ENCODE measurements around the gene PTGIR.

Gene PTGIR

DNA sequence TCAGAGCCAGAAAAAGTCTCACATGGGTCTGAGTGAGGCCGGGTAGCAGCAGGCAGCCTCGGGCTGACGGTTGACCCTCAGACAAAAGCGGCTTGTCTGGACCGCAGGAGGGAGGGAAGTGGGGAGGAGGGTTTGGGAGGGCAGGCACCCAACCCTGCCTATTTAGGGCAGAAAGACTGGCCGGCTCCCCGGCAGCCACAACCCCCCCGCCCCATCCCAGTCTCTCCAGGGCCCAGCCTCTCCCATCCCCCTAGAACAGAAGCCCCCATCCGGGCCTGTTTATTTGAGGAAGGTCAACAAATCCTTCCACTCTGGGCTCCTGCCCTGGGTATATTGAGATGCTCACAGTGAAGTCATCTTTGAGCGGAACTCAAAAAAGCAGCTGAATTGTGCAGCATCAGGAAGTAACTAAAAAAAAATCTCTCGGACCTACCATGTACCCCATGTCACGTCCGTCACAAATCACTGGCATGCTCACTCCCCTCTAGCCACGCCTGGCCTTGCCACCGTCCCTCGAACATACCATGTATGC, 29.8 kb upstream of the PTGIR start:
- no peak overlapping the region for H3K27ac ChIP-seq (ENCODE audit: low read depth, low read length)
- no peak overlapping the region for H3K23ac ChIP-seq (ENCODE audit: low read length)
- H3K9ac ChIP-seq (ENCODE audit: low read length): no peak overlapping the region
- H4K5ac ChIP-seq (ENCODE audit: low read length): no peak overlapping the region
- no peaks in the 10 kb centered on the region for H3K79me1 ChIP-seq (ENCODE audit: low read length)
- no CpG with 5 or more reads among the region's 16 CpGs for whole genome bisulfite sequencing (ENCODE audit: extremely low coverage, insufficient coverage, low lambda C conversion rate)
- no peaks in the 10 kb centered on the region for H3K4me1 ChIP-seq (ENCODE audit: control insufficient read depth, low read depth, low read length)
- peak; percentile 44 for DNase-seq
- H2BK15ac ChIP-seq (replicated peaks; ENCODE audit: low read depth): no peak overlapping the region
- H3K4ac ChIP-seq (ENCODE audit: low read depth, low read length): peak overlapping the region; percentile 22
- H3K56ac ChIP-seq (ENCODE audit: low read length): peak overlapping the region; percentile 65
- H3K18ac ChIP-seq (ENCODE audit: low read length): no peak overlapping the region
- H3K36me3 ChIP-seq (ENCODE audit: control insufficient read depth, insufficient read depth, low read length): no peaks in the 10 kb centered on the region
- no peak overlapping the region for H2BK120ac ChIP-seq (ENCODE audit: low read depth, low read length)
- no peak overlapping the region for H3K4me2 ChIP-seq (ENCODE audit: low read length)
- H2AK5ac ChIP-seq (ENCODE audit: low read length): no peak overlapping the region
- no peak overlapping the region for H4K8ac ChIP-seq (ENCODE audit: low read depth, low read length)
- peaks cover 7% of the 10 kb centered on the region for H3K27me3 ChIP-seq (ENCODE audit: insufficient read depth, low read length, poor library complexity)
- no peak overlapping the region for H2BK5ac ChIP-seq (ENCODE audit: low read length)
- no peak overlapping the region for H3K4me3 ChIP-seq (ENCODE audit: low read length)
- no peaks in the 10 kb centered on the region for H3K79me2 ChIP-seq (ENCODE audit: control insufficient read depth, insufficient read depth, low read length)

DNA sequence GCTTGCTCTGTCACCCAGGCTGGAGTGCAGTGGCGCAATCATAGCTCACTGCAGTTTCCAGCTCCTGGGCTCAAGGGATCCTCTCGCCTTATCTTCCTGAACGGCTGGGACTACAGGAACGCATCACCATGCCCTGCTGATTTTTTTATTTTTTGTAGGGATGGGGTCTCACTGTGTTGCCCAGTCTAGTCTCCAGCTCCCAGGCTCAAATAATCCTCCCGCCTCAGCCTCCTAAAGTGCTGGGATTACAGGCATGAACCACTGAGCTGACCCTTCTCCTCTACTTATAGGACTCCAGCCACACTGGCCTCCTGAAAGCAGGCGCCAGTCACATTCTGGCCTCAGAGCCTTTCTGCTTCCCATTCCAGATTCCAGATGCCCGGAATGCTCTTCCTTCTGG, 25.6 kb upstream of the PTGIR start:
- Histone ChIP-seq H3K4me1 (ENCODE audit: control insufficient read depth, low read depth, low read length) (no peaks in the 10 kb centered on the region), H2AK5ac (ENCODE audit: low read length) (no peak overlapping the region), H3K36me3 (ENCODE audit: control insufficient read depth, insufficient read depth, low read length) (no peaks in the 10 kb centered on the region), H3K18ac (ENCODE audit: low read length) (no peak overlapping the region), H3K27me3 (ENCODE audit: insufficient read depth, low read length, poor library complexity) (peaks cover 36% of the 10 kb centered on the region), H4K8ac (ENCODE audit: low read depth, low read length) (no peak overlapping the region), H3K27ac (ENCODE audit: low read depth, low read length) (no peak overlapping the region), H2BK5ac (ENCODE audit: low read length) (no peak overlapping the region), H3K79me2 (ENCODE audit: control insufficient read depth, insufficient read depth, low read length) (no peaks in the 10 kb centered on the region), H3K56ac (ENCODE audit: low read length) (no peak overlapping the region), H4K5ac (ENCODE audit: low read length) (no peak overlapping the region), H2BK15ac (replicated peaks; ENCODE audit: low read depth) (no peak overlapping the region), H3K79me1 (ENCODE audit: low read length) (no peaks in the 10 kb centered on the region), H3K4me3 (ENCODE audit: low read length) (no peak overlapping the region), H3K4ac (ENCODE audit: low read depth, low read length) (no peak overlapping the region), H3K23ac (ENCODE audit: low read length) (no peak overlapping the region), H2BK120ac (ENCODE audit: low read depth, low read length) (no peak overlapping the region), H3K9ac (ENCODE audit: low read length) (no peak overlapping the region), H3K4me2 (ENCODE audit: low read length) (no peak overlapping the region)
- DNase-seq: no peak
- WGBS (ENCODE audit: extremely low coverage, insufficient coverage, low lambda C conversion rate): no CpG with 5 or more reads among the region's 7 CpGs

DNA sequence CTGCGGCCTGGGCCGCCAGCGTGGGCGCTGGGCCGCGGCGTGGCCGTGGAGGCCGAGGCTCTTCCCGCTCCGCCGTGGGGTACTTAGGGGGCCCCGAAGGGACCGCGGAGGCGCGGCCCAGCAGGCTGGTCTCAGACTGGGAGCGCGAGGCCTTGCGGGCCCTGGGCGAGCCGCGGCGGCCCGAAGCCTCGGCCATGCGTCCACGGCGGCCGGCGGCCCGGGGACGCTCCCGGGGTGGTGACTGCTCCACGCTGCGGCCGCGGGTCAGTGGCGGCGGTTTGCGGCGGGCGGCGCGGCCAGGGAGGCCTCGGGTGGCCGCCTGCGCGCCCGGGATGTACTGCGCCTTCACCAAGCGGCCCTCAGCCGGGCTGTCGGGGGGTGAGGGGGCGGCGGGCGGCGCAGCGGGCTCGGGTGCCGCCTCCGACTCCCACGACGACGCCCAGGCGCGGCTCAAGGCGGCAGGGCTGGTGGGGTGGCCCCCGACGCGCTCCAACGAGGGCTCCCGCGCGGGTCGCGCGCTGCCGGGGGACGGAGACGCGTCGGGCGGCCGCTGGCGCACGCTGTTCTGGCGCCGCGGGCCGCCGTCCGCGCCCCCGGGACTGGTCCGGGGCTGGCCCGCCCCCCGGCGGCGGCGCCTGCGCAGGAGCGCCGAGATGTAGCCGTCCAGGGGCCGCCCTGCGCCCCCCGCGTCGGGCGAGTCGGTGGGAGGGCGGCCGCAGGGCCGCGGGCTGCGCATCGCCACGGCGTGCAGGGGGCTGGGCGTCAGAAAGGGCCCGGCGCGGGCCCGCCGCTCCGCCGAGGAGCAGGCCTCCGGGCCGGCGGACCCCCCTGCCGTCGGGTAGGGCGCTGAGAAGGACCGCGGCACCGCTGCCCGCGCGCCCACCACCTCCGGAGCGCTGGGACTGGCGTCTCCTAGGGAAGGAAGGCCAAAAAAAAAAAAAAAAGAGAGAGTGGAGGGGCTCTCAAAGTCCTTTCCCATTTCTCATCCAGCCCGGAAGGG, 24.4 kb upstream of the PTGIR start:
- H3K4me2 ChIP-seq (ENCODE audit: low read length): no peak overlapping the region
- H4K8ac ChIP-seq (ENCODE audit: low read depth, low read length): no peak overlapping the region
- no peaks in the 10 kb centered on the region for H3K4me1 ChIP-seq (ENCODE audit: control insufficient read depth, low read depth, low read length)
- no peak overlapping the region for H4K5ac ChIP-seq (ENCODE audit: low read length)
- no peak overlapping the region for H3K9ac ChIP-seq (ENCODE audit: low read length)
- no peak overlapping the region for H3K56ac ChIP-seq (ENCODE audit: low read length)
- no CpG with 5 or more reads among the region's 144 CpGs for WGBS (ENCODE audit: extremely low coverage, insufficient coverage, low lambda C conversion rate)
- no peak overlapping the region for H3K4ac ChIP-seq (ENCODE audit: low read depth, low read length)
- H3K27me3 ChIP-seq (ENCODE audit: insufficient read depth, low read length, poor library complexity): peaks cover 36% of the 10 kb centered on the region
- no peak overlapping the region for H3K18ac ChIP-seq (ENCODE audit: low read length)
- H2BK5ac ChIP-seq (ENCODE audit: low read length): no peak overlapping the region
- H3K79me1 ChIP-seq (ENCODE audit: low read length): no peaks in the 10 kb centered on the region
- H2AK5ac ChIP-seq (ENCODE audit: low read length): no peak overlapping the region
- no peaks in the 10 kb centered on the region for H3K36me3 ChIP-seq (ENCODE audit: control insufficient read depth, insufficient read depth, low read length)
- DNase-seq: no peak
- no peak overlapping the region for H3K4me3 ChIP-seq (ENCODE audit: low read length)
- no peak overlapping the region for H2BK15ac ChIP-seq (replicated peaks; ENCODE audit: low read depth)
- H3K79me2 ChIP-seq (ENCODE audit: control insufficient read depth, insufficient read depth, low read length): no peaks in the 10 kb centered on the region
- H2BK120ac ChIP-seq (ENCODE audit: low read depth, low read length): no peak overlapping the region
- H3K27ac ChIP-seq (ENCODE audit: low read depth, low read length): no peak overlapping the region
- H3K23ac ChIP-seq (ENCODE audit: low read length): no peak overlapping the region

DNA sequence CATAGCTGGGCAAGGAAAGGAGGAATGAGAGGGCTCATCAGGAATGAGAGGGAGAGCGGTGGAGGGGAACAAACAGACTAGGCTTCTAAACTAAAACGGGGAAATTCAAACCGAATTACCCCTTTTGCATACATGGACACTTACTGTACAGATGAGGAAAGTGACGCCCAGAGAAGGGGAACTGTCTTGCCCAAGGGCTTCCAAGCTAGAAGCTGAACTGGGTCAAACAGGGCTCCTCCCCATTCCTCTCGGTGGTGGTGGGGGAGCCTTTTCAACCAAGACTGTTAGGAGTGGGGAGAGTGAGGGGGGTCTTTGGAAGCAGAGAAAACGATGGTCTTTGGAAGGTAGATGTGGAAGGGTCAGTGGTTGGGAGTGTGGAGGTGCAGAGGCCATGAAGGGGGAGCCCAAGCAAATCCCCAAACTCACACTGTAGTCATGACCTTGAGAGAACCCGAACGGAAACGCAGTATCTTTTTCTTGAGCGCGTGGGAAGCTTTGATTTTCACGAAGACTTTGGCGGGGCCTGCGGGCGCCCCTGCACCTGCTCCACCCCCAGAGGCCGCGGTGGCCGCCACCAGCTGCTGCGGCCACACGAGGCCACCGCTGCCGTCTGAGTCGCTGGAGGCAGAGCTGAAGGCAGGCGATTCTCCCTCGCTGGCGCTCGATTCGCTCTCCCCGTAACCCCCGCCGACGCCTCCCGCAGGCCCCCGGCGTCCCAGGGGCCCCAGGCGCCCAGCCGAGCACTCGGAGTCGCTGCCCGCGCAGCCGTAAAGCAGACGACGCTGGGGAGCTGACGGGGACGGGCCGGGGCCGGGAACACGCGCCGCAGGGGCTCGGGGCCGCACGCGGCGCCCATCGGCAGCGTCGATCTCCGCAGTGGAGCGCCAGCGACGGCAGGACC, 23.4 kb upstream of the PTGIR start:
- H3K56ac ChIP-seq (ENCODE audit: low read length): no peak overlapping the region
- no peak overlapping the region for H3K18ac ChIP-seq (ENCODE audit: low read length)
- no peak overlapping the region for H2BK5ac ChIP-seq (ENCODE audit: low read length)
- H3K4me2 ChIP-seq (ENCODE audit: low read length): no peak overlapping the region
- H3K79me1 ChIP-seq (ENCODE audit: low read length): no peaks in the 10 kb centered on the region
- H3K23ac ChIP-seq (ENCODE audit: low read length): no peak overlapping the region
- no peak for DNase-seq
- no peaks in the 10 kb centered on the region for H3K36me3 ChIP-seq (ENCODE audit: control insufficient read depth, insufficient read depth, low read length)
- no peak overlapping the region for H3K4ac ChIP-seq (ENCODE audit: low read depth, low read length)
- H3K79me2 ChIP-seq (ENCODE audit: control insufficient read depth, insufficient read depth, low read length): no peaks in the 10 kb centered on the region
- WGBS (ENCODE audit: extremely low coverage, insufficient coverage, low lambda C conversion rate): no CpG with 5 or more reads among the region's 63 CpGs
- H2BK15ac ChIP-seq (replicated peaks; ENCODE audit: low read depth): no peak overlapping the region
- peaks cover 36% of the 10 kb centered on the region for H3K27me3 ChIP-seq (ENCODE audit: insufficient read depth, low read length, poor library complexity)
- no peak overlapping the region for H2BK120ac ChIP-seq (ENCODE audit: low read depth, low read length)
- no peak overlapping the region for H3K27ac ChIP-seq (ENCODE audit: low read depth, low read length)
- no peak overlapping the region for H3K9ac ChIP-seq (ENCODE audit: low read length)
- H4K8ac ChIP-seq (ENCODE audit: low read depth, low read length): no peak overlapping the region
- H4K5ac ChIP-seq (ENCODE audit: low read length): no peak overlapping the region
- no peak overlapping the region for H3K4me3 ChIP-seq (ENCODE audit: low read length)
- no peak overlapping the region for H2AK5ac ChIP-seq (ENCODE audit: low read length)
- no peaks in the 10 kb centered on the region for H3K4me1 ChIP-seq (ENCODE audit: control insufficient read depth, low read depth, low read length)

DNA sequence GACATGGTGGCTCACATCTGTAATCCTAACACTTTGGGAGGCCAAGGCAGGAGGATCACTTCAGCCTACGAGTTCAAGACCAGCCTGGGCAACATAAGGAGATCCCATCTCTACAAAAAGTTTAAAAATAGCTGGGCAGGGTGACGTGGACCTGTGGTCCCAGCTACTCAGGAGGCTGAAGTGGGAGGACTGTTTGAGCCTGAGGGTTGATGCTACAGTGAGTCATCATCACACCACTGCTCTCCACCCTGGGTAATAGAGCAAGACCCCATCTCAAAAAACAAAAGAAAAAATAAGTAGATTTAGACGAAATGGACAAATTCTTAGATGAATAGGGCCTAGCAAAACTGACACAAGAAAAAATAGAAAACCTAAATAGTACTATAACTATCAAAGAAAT, 21.5 kb upstream of the PTGIR start:
- Histone ChIP-seq H3K56ac (ENCODE audit: low read length) (no peak overlapping the region), H3K18ac (ENCODE audit: low read length) (no peak overlapping the region), H2BK5ac (ENCODE audit: low read length) (no peak overlapping the region), H3K27me3 (ENCODE audit: insufficient read depth, low read length, poor library complexity) (peaks cover 36% of the 10 kb centered on the region), H3K23ac (ENCODE audit: low read length) (no peak overlapping the region), H4K5ac (ENCODE audit: low read length) (no peak overlapping the region), H3K36me3 (ENCODE audit: control insufficient read depth, insufficient read depth, low read length) (no peaks in the 10 kb centered on the region), H2BK15ac (replicated peaks; ENCODE audit: low read depth) (no peak overlapping the region), H2BK120ac (ENCODE audit: low read depth, low read length) (no peak overlapping the region), H3K4me2 (ENCODE audit: low read length) (no peak overlapping the region), H3K27ac (ENCODE audit: low read depth, low read length) (no peak overlapping the region), H4K8ac (ENCODE audit: low read depth, low read length) (no peak overlapping the region), H2AK5ac (ENCODE audit: low read length) (no peak overlapping the region), H3K4me3 (ENCODE audit: low read length) (no peak overlapping the region), H3K9ac (ENCODE audit: low read length) (no peak overlapping the region), H3K4me1 (ENCODE audit: control insufficient read depth, low read depth, low read length) (no peaks in the 10 kb centered on the region), H3K79me1 (ENCODE audit: low read length) (no peaks in the 10 kb centered on the region), H3K4ac (ENCODE audit: low read depth, low read length) (no peak overlapping the region), H3K79me2 (ENCODE audit: control insufficient read depth, insufficient read depth, low read length) (no peaks in the 10 kb centered on the region)
- no peak for DNase-seq
- no CpG with 5 or more reads among the region's 3 CpGs for WGBS (ENCODE audit: extremely low coverage, insufficient coverage, low lambda C conversion rate)
